Mammary epithelial cell (primary cell): ENCODE measurements around the gene SOBP.

ENCODE experiments used
- EZH2 ChIP-seq: IDR thresholded peaks from 2 replicates; pipeline ENCODE4 v1.6.1; 2012; ENCODE audit warnings: low read length, inconsistent platforms, borderline replicate concordance
- TF ChIP-seq, protein P1 (sequence below), 2 donors: IDR thresholded peaks in 1 of 2; conservative IDR thresholded peaks in 1 of 2; 2 replicates each; pipeline ENCODE4 v1.5.1; 2011 to 2012; ENCODE audit warnings: inconsistent platforms in 2 of 2, low read length in 2 of 2, mild to moderate bottlenecking in 2 of 2, control low read depth in 1 of 2, low read depth in 1 of 2; ENCODE audit not compliant: insufficient read depth in 1 of 2; ENCODE audit errors: extremely low read depth in 1 of 2

- TF ChIP-seq, protein P1, sequence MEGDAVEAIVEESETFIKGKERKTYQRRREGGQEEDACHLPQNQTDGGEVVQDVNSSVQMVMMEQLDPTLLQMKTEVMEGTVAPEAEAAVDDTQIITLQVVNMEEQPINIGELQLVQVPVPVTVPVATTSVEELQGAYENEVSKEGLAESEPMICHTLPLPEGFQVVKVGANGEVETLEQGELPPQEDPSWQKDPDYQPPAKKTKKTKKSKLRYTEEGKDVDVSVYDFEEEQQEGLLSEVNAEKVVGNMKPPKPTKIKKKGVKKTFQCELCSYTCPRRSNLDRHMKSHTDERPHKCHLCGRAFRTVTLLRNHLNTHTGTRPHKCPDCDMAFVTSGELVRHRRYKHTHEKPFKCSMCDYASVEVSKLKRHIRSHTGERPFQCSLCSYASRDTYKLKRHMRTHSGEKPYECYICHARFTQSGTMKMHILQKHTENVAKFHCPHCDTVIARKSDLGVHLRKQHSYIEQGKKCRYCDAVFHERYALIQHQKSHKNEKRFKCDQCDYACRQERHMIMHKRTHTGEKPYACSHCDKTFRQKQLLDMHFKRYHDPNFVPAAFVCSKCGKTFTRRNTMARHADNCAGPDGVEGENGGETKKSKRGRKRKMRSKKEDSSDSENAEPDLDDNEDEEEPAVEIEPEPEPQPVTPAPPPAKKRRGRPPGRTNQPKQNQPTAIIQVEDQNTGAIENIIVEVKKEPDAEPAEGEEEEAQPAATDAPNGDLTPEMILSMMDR (conservative IDR thresholded peaks at IDR 0.05 in 1 of 2, IDR thresholded peaks at IDR 0.05 in 1 of 2; ENCODE audit: extremely low read depth in 1 of 2, insufficient read depth in 1 of 2, low read depth in 1 of 2, low read length in 2 of 2): no peak
- no peak for TF ChIP-seq EZH2
Measured at GRCh38 chr6:107550241-107550840, 60.4 kb downstream of the SOBP start.
